Stimulated activated CD4-positive, alpha-beta T cell treated with anti-CD3 and anti-CD28 coated beads, Interleukin-15, amount 100 ng/mL, for 24 hours (primary cell): ENCODE data around the gene ITSN1.
"Not testable (repeated sequence)": the region's sequence is repeated elsewhere in the genome, so short reads cannot be mapped to it uniquely, and the experiment has no call there.

Experiments used
- DNase-seq: peaks from one replicate; pipeline ENCODE4 v3.0.0-alpha.2; 2020

Gene ITSN1

DNA sequence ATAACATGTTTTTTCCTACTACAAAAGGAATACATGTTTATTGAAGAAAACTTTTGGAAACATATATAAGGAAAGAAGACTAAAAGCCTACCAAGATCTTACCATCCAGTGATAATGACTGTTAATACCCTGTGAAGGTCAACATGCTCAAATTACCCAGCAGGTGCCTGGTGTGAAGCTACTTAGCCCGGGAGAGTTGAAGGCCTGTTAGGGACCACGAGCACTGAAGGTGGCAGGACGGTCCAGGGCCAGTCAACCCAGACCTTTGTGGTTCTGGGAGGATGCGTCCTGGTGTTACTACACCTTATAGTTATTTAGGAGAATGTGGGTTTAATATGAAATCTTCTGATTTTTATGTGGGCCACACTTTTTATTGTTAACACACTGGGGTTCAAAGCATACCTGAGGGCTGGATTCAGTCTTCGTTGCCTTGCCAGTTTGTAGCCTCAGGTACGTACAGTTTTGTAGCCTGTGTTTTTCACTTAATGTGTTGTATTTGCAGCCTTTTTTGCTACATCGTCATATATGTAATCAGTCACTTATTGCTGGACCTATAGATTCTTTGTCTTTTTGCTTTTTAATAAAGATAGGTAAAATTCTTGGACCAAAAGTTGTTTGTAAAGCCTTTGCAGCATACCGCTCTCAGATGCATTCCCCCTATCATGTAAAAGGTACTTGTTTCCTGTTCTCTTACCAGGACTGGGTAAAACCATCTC is 9.8 kb downstream of the ITSN1 start:
- no peak for DNase-seq

DNA sequence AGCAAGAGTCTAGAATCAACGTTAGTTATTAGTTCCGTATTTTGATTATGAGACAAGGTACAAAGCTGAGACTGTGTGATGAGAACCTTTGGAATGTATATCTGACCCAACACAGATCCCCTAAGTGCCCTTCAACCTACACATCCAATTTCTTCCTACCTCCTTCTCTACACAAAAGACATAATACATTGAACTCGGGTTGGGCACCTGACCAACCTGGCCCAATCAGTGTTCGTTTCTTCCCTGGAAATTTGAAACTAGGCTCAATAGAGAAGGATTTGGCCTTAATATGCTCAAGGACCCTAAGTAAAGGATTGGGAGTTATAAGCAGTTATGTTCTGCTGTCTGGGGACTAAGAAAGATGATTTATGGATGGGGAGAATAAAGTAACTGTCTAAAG is 12.1 kb downstream of the ITSN1 start:
- no peak for DNase-seq

DNA sequence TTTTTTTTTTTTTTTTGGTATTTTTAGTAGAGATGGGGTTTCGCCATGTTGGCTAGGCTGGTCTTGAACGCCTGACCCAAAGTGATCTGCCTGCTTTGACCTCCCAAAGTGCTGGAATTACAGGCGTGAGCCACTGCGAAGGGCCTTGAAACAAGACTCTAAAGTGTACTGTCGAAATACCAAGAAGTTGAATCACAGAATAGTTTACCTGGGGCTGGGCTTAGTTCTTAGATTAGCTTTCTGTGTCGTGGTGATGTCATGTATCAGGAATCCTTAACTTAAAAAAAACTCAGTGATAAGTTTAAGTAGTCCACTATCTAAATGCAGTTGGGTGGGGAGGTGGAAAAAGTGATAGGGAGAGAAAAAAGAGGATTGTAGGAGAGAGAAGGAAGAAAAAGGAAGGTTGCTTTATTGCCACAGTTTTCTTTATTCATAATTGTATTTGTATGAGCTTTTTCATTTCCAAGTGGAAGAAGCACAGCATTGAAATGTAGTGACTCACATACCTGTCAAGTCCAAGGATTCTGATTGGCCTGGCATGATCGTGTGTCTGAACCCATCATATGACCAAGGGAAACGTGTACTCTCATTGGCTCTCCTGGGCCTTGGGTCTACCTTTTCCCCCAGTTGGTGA is 13.4 kb downstream of the ITSN1 start:
- no peak for DNase-seq

DNA sequence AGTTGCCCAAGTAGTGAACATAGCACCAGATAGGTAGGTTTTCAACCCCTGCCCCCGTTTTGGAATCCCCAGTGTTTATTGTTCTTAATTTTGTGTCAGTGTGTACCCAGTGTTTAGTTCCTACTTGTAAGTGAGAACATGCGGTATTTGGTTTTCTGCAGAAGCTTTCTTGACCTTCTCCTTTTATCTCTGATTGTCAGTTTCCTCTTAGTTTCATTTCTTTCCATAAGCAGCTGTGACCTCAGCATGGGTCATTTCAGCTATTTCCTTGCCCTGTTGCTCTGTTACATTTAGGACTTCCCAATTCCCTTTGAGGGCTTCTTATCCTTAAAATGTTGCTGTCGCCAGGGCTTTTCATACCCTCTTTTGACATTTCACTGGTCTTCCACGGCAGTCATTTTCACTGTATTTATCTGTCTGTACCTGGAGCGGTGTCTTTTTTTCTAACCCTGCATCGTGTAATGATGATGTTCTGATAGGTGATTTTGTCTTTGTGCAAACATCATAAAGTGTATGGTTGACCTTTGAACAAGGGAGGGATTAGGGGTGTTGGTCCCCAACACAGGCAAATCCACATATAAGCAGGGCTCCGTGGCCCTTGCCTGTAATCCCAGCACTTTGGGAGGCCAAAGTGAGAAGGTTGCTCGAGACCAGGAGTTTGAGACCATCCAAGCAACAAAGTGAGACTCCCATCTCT is 15.0 kb downstream of the ITSN1 start:
- DNase-seq, result no peak

- DNase-seq, result no peak
Measured at GRCh38 chr21:33658919-33659567, 16.7 kb downstream of the ITSN1 start.

GRCh38 chr21:33659568-33659949 is 17.3 kb downstream of the ITSN1 start:
- DNase-seq, result no peak

- no peak for DNase-seq
Measured at GRCh38 chr21:33660406-33660805, 18.1 kb downstream of the ITSN1 start.

GRCh38 chr21:33661146-33661545 is 18.8 kb downstream of the ITSN1 start:
- no peak for DNase-seq

DNA sequence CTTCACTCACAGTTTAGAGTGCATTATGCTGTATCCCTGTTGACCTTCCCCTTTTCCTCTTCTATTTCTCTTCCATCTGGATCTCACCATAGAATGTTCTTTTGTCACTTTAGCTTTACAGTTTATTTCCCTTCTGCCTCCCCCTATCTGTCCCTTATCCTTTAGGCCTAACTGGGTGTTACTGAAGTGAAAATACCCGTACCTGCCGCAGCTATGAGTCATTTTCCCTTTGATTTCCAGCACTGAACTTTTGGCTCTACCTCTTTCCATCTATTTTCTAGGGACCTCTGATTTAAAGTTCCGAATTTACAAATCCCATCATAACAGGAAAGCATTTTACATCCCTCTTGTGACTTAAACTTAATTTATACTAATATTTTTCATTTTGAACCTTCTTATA is 19.7 kb downstream of the ITSN1 start:
- no peak for DNase-seq

DNA sequence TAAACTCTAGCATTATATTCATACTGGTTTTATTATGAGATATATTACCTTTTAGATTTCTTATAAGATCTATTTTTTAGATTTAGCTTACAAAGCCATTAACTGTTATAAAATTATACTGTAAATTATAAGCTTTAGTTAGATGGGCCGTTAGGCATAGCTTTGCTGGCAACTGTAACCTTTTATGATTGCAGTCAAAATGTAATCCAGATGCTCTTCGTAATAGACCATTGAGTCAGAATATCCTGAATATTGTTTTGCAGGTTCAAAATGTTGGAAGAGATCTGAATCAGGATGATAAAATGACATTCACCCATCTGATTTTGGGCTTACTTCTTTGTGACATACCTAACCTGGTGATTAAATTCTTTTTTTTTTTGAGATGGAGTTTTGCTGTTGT is 20.9 kb downstream of the ITSN1 start:
- no peak for DNase-seq

- no peak for DNase-seq
Measured at GRCh38 chr21:33664135-33664534, 21.8 kb downstream of the ITSN1 start.

GRCh38 chr21:33666153-33666552 is 23.9 kb downstream of the ITSN1 start:
- no peak for DNase-seq

DNA sequence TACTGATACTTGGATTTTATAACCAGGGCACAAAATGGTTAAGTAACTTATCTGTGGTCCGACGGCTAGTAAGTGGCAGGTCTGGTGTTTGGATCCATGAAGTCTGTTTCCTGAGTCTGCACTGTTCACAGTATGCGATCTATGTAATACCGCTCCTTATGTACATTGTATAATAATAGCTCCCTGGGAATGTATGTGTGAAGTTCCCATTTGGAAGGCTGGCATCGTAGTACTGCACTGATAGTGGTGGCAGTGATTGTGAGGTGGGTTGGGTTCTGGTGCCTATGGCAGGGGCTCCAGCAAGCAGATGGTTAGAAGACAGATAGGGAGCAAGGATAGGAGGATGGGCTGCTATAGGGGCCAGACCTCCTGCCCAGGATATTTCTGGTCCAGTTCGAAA is 25.3 kb downstream of the ITSN1 start:
- DNase-seq, result no peak

DNA sequence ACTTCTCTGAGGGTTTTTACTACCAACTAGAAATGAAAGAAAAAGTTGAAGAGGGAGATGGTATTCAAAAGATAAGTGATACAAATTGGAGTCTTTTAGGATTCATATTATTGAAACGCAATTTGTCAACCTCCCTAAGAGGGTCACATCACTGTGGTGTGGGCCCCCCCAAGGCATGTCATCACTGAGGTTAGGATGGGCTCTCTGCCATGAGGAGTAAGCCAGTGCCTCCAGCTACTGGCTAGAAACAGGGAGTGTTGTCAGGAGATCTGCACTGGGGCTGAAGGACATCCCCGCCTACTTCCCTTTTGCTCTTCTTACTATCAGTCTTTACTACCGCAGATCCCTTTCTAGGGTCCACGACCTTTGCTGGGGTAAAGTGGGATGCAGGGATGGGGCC is 25.9 kb downstream of the ITSN1 start:
- no peak for DNase-seq

DNA sequence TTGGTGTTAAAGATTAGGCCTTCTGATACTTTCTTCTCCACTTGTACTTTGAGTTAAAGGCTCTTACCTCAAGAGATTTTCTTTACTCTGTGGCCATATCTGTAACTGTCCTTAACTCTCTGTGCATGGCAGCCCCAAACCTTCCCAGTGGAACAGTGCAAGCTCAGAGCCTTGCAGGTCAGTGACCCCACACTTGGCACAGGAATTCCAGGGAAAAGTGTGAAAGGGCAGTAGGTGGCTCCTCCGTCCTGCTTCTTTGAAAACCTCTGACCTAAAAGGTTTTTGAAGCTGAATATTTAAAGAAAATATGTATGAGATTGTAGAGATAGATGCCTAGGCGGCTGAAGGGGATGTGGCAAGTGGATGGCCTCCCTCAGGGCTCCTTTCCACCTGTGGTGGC is 26.3 kb downstream of the ITSN1 start:
- no peak for DNase-seq

DNA sequence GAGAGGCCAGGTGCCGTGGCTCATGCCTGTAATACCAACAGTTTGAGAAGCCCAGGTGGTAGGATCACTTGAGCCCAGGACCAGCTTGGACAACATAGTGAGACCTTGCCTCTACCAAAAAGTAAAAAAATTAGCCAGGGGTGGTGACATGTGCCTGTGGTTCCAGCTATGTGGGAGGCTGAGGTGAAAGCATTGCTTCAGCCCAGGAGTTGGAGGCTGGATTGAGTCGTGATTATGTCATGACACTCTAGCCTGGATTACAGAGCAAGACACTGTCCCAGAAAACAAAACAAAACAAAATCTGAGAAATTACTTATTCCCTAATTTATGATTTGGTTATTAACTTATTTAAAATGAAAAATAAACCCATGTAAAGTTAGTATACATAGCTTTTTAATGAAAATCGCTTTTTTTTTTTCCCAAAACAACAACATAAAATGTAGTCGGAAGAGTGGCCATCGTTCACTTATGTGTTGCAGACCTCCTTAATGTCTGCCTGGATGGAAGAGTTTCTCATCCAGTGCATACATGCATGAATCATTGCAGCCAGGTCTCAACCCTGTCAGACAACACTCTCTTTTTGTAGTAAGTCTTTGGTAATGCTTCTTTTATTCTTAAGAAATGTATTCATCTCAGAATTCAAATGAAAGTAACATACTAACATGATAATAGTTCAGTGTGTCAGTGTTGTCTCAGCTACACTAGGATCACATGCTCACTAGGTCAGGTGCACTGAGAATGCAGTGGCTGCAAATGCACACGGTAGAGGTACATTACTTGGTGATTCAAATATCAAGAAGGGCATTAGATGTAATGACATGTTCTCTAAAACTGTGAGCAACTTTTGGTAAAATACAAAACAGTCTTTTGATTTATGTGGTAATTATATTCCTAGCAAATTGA is 28.0 kb downstream of the ITSN1 start:
- DNase-seq, result no peak

- DNase-seq, result no peak
Measured at GRCh38 chr21:33673473-33673872, 31.2 kb downstream of the ITSN1 start.

GRCh38 chr21:33674226-33674625 is 31.9 kb downstream of the ITSN1 start:
- no peak for DNase-seq

DNA sequence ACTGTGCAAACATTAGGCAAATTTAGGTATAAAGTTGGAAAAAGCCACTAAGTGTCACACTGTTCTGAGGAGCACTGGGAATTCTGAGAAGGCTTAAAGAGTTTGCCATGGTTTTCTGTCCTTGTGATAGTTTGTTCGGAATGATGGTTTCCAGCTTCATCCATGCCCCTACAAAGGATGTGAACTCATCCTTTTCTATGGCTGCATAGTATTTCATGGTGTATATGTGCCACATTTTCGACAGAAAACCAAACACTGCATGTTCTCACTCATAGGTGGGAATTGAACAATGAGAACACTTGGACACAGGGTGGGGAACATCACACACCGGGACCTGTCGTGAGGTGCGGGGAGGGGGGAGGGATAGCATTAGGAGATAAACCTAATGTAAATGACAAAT is 34.4 kb downstream of the ITSN1 start:
- not testable (repeated sequence) for DNase-seq

DNA sequence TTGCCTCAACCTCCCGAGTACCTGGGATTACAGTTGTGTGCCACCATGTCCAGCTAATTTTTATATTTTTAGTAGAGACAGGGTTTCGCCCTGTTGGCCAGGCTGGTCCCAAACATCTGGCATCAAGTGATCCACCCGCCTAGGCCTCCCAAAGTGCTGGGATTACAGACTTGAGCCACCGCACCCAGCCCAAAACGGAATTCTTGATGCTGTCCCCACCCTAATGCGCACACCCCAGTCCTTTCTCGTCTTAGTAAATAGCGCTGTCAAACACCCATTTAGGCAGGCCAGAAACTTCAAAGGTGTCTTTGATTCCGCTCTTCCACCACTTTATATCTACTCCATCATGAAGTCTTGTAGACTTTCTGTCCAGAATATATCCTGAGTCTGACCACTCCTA is 35.1 kb downstream of the ITSN1 start:
- DNase-seq, result no peak

GRCh38 chr21:33680870-33681269 is 38.6 kb downstream of the ITSN1 start:
- DNase-seq, result no peak

- DNase-seq, result no peak
Measured at GRCh38 chr21:33682992-33683627, 40.8 kb downstream of the ITSN1 start.
